SKM-1 treated with dmso at 0.1 percent for 144 hours (cell line): Measurements from ENCODE around the gene FRY.

Experiments used
- DNase-seq: peaks from one replicate; lab custom pipeline; 2025; ENCODE audit not compliant: unreplicated experiment; lab: John Stamatoyannopoulos, UW

The FRY gene

DNA sequence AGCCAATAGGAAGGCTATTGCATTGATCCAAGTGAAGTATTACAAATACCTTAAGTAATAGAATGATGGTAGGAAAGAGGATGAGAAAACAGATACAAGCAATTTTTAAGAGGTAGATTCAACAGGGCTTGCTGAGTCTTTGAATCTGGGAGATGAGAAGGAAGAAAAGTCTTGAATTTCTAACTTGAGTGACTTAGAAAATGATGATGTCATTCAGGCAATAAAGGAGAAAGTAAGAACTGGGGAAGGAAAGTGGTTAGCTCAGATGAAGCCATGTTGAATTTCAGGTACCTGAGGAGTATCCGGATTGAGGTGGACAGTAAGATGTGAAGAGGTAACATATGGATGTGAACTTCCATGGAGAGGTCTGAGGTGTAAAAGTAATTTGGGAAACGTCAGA is 15.5 kb upstream of the FRY start:
- DNase-seq, result no peak

DNA sequence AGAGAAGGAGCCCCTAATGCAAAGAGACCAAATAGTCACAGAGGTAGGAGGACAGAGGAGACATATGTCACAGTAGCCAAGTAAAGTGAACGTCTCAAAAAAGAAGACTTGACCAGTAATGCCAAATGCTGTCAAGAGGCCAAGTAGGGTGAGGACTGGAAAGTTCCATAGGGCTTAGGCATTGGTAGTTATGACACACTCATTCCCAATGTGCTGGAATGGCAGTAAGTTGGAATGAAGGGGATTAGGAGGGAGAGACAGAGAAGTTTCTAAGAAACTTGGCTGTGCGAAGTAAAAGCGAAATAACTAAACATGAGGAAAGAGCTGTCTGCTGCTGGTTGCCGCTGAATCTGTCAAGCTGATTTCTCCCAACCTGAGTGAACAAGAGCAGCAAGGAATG is 14.9 kb upstream of the FRY start:
- no peak for DNase-seq

GRCh38 chr13:32017474-32017873 is 14.1 kb upstream of the FRY start:
- DNase-seq, result peak; percentile 58

DNA sequence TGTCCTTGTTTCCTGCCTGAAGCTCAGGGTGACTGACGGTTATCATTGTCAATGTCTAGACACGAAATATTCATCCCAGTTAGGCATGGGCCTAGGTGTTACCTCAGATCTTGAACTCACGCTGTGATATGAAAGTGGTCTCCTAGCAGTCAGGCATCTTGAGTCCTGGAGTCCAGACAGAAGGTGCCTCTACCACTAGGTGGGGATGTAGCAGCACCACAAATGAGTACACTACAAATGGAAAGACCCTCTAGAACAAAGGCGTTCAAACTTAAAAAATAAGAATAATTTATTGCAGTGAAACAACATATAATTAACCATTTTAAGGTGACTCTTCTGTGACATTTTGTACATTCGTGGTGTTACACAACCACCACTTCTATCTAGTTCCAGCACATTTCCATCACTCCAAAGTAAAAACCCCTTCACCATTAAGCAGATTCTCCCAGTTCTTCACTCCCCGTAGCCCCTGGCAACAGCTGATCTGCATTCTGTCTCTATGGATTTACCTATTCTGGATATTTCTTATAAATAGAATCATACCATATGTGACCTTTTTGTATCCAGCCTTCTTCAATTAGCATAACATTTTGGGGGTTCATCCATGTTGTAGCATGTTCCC is 11.9 kb upstream of the FRY start:
- peak; percentile 39 for DNase-seq

- DNase-seq, result no peak
Observed at GRCh38 chr13:32021785-32022184, 9.8 kb upstream of the FRY start.

DNA sequence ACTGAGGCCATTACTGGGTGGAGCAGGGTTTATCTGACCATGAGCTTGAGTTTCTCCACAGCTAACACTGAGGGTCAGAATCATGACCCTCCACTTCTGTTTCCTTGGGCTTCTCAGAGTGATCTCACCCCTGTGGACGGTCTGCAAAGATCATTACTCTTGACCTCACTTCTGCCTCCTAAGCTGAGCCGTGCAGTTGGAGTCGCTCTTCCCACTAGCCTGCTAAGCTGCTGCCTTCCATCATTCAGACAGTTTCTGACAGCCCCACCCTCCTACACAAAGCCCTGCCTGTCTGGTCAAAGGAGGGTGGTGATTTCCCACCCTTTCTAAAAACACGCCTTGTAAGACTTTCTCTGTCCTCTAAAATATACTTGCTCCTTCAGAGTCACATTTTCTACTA is 9.3 kb upstream of the FRY start:
- DNase-seq, result no peak

DNA sequence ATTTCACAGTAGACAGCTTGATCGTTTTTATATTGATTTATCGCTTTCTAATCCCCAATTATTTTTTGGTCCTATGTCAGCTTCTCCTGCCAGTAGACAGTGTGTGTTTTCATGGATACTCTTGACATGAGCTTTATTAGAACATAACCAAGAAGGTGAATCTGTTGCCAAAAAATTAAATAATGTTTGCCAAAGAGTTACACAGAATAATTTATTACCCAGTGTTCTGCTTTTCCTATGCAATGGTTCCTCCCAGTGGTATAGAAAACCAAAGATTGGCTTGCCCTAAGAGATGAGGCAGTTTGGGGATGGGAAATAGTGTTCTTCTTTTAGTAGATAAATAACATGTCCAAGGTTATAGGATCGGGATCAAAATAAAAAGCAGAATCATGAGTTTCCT is 8.5 kb upstream of the FRY start:
- no peak for DNase-seq

- no peak for DNase-seq
Observed at GRCh38 chr13:32023698-32024097, 7.9 kb upstream of the FRY start.

- DNase-seq, result no peak
Observed at GRCh38 chr13:32024750-32025149, 6.8 kb upstream of the FRY start.

GRCh38 chr13:32025730-32026129 is 5.8 kb upstream of the FRY start:
- no peak for DNase-seq

DNA sequence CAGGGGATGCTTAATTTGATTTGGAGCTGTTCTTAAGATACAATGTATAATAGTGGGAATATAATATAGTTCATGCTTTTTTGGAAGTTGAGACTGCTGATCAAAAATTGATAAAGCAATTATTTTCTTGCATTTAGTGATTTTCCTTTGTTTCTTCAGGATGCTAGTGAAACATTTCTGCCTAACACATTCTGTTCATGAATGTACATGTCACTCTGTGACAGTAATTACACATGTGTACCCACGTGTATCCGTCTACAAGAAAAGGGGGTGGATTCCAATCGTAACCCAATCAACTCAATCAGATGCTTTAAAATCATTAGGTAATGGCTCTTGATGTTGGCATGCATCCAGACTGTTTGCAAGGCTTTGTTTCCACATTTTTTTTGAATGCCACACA is 5.0 kb upstream of the FRY start:
- no peak for DNase-seq

GRCh38 chr13:32028711-32029110 is 2.9 kb upstream of the FRY start:
- DNase-seq, result no peak

- DNase-seq, result no peak
Observed at GRCh38 chr13:32029684-32030083, 1.9 kb upstream of the FRY start.

DNA sequence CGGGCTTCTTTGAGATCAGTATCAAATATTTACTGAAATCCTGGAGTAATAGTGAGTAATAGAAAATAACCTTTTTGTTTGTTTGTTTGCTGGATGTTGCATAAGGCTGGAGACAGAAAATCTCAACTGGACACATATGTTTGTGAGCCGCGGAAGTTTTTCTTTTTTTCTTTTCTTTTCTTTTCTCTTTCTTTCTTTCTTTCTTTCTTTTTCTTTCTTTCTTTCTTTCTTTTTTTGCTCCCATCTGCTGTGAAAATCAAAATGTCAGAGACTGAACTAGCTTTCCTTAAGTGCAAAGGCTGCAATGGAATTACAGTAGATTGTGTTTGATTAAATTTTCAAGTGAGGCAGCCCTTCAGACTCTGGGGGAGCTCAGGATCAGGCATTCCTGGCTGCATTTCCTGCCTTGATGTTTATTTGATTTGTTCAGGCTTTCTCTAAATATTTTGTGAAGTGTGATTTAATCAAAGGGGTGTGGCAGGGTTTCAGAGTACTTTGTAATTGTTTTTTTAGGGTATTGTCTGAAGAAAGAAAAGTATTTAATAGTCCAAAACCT is 319 bp downstream of the FRY start:
- no peak for DNase-seq

DNA sequence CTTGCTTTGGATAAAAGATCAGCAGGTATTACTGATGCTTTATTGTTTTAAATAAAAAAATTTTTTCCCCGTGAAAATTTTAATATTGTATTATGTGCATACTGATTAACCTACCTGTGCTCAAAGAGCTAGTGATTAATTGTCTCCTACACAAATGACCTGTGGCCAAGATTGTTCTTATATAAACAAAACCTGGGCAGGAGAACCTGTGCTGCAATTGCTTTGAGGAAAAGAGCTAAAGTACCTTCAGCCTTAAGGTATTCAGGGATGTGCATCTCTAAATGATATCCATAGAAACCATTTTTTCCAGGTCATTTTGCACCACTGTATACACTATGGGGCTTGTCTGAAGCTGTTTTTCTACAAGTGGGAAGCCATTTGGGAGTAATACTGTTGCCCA is 1.2 kb downstream of the FRY start:
- no peak for DNase-seq

DNA sequence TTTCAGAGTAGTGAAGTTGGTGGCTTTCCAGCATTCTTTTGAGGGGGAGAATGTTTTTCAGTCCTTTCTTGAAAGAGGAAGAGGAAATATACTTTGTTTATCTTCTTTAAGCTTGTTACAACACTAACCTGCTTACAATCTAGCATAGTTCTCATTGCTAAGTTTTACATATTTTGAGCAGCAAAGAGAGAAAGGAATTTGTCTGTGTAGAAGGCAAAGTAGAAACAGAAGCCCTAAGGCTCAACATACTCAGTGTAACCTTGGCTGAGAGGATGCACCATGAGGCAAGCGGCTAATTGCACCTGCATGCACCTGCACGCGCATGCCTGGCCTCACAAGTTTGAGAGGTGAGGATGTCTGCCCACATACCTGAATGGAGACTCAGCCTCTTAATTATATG is 2.2 kb downstream of the FRY start:
- DNase-seq, result no peak

GRCh38 chr13:32035716-32036115 is 4.1 kb downstream of the FRY start:
- no peak for DNase-seq

DNA sequence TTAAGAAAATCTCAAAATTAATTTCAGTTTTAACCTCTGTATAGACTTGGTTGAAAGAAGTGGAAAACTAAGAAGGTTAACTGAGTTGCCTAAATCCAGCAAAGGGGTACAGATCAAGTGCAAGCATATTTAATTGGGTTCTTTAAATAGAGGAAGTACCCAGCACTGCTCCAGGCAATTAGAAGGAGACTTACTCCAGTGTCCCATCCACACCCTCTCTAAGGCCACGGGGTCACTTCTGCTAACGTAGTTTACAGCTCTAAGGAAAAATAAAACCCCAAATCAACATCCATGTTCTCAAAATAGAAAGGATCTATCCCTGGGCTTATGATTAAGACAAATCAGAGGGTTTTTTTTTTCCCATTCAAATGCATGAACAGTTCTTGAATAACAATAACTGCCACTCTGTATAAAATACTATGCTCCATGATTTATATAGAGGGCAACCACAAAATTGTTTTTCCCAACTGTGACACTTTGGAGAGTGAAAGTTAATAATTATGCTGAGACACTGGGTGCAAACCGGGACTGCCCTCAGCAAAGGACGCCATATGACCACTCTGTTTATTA is 4.6 kb downstream of the FRY start:
- DNase-seq, result peak; percentile 78

DNA sequence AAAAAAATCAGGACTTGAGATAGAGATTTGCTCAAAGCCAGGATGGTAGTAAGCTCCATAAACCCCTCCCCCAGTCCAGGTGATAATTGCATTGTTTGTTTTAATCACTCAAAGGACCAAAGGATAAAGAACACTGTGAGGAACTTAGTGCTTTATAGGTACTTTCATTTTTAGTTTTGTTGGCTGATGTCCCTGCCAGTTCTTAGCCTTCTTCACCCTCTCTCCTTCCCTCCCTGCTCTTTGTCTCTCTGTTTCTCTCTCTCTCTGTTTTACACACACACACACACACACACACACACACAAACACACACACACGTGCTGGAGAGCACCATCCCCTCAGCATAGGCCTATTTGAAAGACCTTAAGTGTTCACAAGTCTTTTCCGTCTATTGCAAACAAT is 5.2 kb downstream of the FRY start:
- no peak for DNase-seq

- no peak for DNase-seq
Observed at GRCh38 chr13:32037471-32037870, 5.9 kb downstream of the FRY start.

GRCh38 chr13:32038343-32038742 is 6.8 kb downstream of the FRY start:
- DNase-seq, result no peak

DNA sequence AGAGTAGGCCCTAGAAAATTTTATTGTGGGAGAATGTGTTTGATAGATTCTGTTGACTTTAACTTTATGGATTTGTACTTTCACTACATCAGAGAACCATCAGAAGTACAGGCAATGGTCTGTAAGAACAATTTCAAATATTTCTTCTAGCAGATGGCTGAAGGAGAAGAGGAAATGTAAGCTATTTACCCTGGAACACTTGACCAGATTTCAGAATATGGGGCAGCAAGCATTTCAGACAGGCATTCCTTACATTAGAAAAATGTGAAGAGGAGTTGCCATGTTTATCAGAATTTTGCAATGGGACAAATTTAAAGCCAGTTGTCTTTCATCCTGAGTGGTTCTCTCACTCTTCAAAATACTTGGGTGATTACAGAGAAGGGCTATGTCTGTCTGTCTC is 7.5 kb downstream of the FRY start:
- DNase-seq, result no peak

DNA sequence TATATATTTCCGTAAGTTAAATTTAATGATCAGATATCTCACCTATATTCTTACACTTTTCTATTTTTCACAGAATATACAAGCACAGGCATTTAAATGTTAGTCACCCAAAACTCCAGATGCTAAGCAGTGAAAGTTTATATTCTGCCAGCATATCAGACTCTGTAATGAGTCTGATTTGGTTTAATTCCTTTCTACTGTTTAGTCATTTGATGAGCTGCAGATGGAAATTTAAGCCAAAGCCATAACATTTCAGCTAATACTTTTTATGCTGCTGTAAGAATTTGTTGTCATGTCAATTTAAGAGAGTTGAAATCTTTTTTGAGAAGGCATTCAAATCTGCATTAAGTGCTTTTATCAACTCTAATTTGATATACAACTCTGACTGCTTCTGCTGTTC is 8.0 kb downstream of the FRY start:
- no peak for DNase-seq
